ENCODE data around the gene KATNIP. TPM values are rescaled to one million over a fixed set of nuclear protein-coding genes. Genes with fewer than 3 reads are reported as not detected.

Gene KATNIP
- polyA plus RNA-seq, 1 of the 3 experiments (the other 2 are of a cell fraction), result 25.5 TPM

GRCh38 chr16:27597361-27597760 is 47.4 kb downstream of the KATNIP start:
- CTCF ChIA-PET, result interaction anchor here (0.6 to 1.3 kb wide), 5 partner anchors 13 to 610 kb away, joined by 3 read pairs; no protein-coding TSS in a partner anchor
- POLR2A ChIA-PET, result no interaction called here

GRCh38 chr16:27598220-27598619 is 48.3 kb downstream of the KATNIP start:
- Histone ChIP-seq H3K4me2 (no peak overlapping the region), H2AFZ (ENCODE audit: low read depth) (no peak overlapping the region), H3K9me2 (no peaks in the 10 kb centered on the region), H3K36me3 (replicated peaks in 1 of 2; ENCODE audit: control insufficient read depth in 1 of 2, insufficient read depth in 2 of 2, low read length in 1 of 2) (no peaks in the 10 kb centered on the region), H4K20me1 (ENCODE audit: insufficient read depth) (no peaks in the 10 kb centered on the region), H3F3A (replicated peaks; ENCODE audit: insufficient read depth) (no peaks in the 10 kb centered on the region), H3K27ac (ENCODE audit: low read depth in 2 of 2, low read length in 1 of 2) (no peak overlapping the region), H3K9ac (no peak overlapping the region), H3K9me3 (no peaks in the 10 kb centered on the region), H3K4me1 (ENCODE audit: control insufficient read depth in 1 of 2, insufficient read depth in 2 of 2, low read depth in 1 of 2, low read length in 1 of 2) (peaks cover 0 to 7% of the 10 kb centered on the region in 2 experiments; a peak in 1 of 4 replicates), H3K27me3 (ENCODE audit: insufficient read depth) (no peaks in the 10 kb centered on the region), H3K79me2 (ENCODE audit: insufficient read depth) (no peaks in the 10 kb centered on the region), H3K4me3 (ENCODE audit: low read depth in 2 of 2, low read length in 1 of 2) (no peak overlapping the region)
- ChIA-PET POLR2A (no interaction called here), CTCF (interaction anchor here (0.6 kb wide), 1 partner anchor 610 kb away, joined by 3 read pairs; no protein-coding TSS in a partner anchor)
- no peak for DNase-seq
- 92% methylated on average over 5 of the region's 6 CpGs for WGBS (ENCODE audit: low lambda C conversion rate)
- no peak for TF ChIP-seq FOSL2 (IDR thresholded peaks at IDR 0.05; ENCODE audit: borderline replicate concordance, low read depth)
- no peak for TF ChIP-seq IRF3 (IDR thresholded peaks at IDR 0.05; ENCODE audit: low read depth, low read length)
- no peak for TF ChIP-seq RAD21 (IDR thresholded peaks at IDR 0.05; ENCODE audit: low read length)
- TF ChIP-seq JUND (IDR thresholded peaks at IDR 0.05), result no peak
- no peak for TF ChIP-seq TEAD4 (IDR thresholded peaks at IDR 0.05; ENCODE audit: borderline replicate concordance, insufficient read depth)
- no peak for TF ChIP-seq CHD2 (IDR thresholded peaks at IDR 0.05; ENCODE audit: low read length, partially characterized antibody)
- no peak for TF ChIP-seq TAF1 (IDR thresholded peaks at IDR 0.05; ENCODE audit: borderline replicate concordance, low read depth, low read length)
- no peak for TF ChIP-seq SMC3 (IDR thresholded peaks at IDR 0.05; ENCODE audit: low read depth, low read length)
- no peak for TF ChIP-seq TCF12 (IDR thresholded peaks at IDR 0.05)
- TF ChIP-seq POLR2AphosphoS5 (IDR thresholded peaks at IDR 0.05; ENCODE audit: low read depth, low read length), result no peak
- no peak for TF ChIP-seq REST (IDR thresholded peaks at IDR 0.05; ENCODE audit: low read depth, low read length)
- no peak for TF ChIP-seq YY1 (IDR thresholded peaks at IDR 0.05; ENCODE audit: low read depth)

More at GRCh38 chr16:27597361-27597760, 47.4 kb downstream of the KATNIP start:
- Histone ChIP-seq H3K36me3 (replicated peaks in 1 of 2; ENCODE audit: control insufficient read depth in 1 of 2, insufficient read depth in 2 of 2, low read length in 1 of 2) (no peaks in the 10 kb centered on the region), H3K27ac (ENCODE audit: low read depth in 2 of 2, low read length in 1 of 2) (no peak overlapping the region), H4K20me1 (ENCODE audit: insufficient read depth) (no peaks in the 10 kb centered on the region), H3K9me3 (no peaks in the 10 kb centered on the region), H3K9me2 (no peaks in the 10 kb centered on the region), H2AFZ (ENCODE audit: low read depth) (no peak overlapping the region), H3K4me3 (ENCODE audit: low read depth in 2 of 2, low read length in 1 of 2) (no peak overlapping the region), H3K79me2 (ENCODE audit: insufficient read depth) (no peaks in the 10 kb centered on the region), H3K4me2 (no peak overlapping the region), H3K4me1 (ENCODE audit: control insufficient read depth in 1 of 2, insufficient read depth in 2 of 2, low read depth in 1 of 2, low read length in 1 of 2) (peaks cover 0 to 7% of the 10 kb centered on the region in 2 experiments; a peak in 1 of 4 replicates), H3F3A (replicated peaks; ENCODE audit: insufficient read depth) (no peaks in the 10 kb centered on the region), H3K9ac (no peak overlapping the region), H3K27me3 (ENCODE audit: insufficient read depth) (no peaks in the 10 kb centered on the region)
- TF ChIP-seq ELF1 (IDR thresholded peaks at IDR 0.05), result no peak
- no peak for TF ChIP-seq SIN3A (IDR thresholded peaks at IDR 0.05; ENCODE audit: borderline replicate concordance, low read depth, low read length)
- no peak for TF ChIP-seq USF1 (IDR thresholded peaks at IDR 0.05; ENCODE audit: borderline replicate concordance, low read depth)
- TF ChIP-seq RCOR1 (IDR thresholded peaks at IDR 0.05; ENCODE audit: low read length), result no peak
- TF ChIP-seq NFIC (IDR thresholded peaks at IDR 0.05; ENCODE audit: borderline replicate concordance), result no peak
- no peak for TF ChIP-seq EZH2phosphoT487 (IDR thresholded peaks at IDR 0.05; ENCODE audit: borderline replicate concordance, low read depth)
- no peak for TF ChIP-seq RFX5 (IDR thresholded peaks at IDR 0.05; ENCODE audit: low read length)
- TF ChIP-seq MEF2A (IDR thresholded peaks at IDR 0.05; ENCODE audit: borderline replicate concordance, low read depth), result no peak
- no peak for TF ChIP-seq TCF12 (IDR thresholded peaks at IDR 0.05)
- TF ChIP-seq CHD2 (IDR thresholded peaks at IDR 0.05; ENCODE audit: low read length, partially characterized antibody), result no peak
- no peak for TF ChIP-seq ZBTB33 (IDR thresholded peaks at IDR 0.05; ENCODE audit: borderline replicate concordance, low read depth)
- no peak for TF ChIP-seq FOSL2 (IDR thresholded peaks at IDR 0.05; ENCODE audit: borderline replicate concordance, low read depth)
- TF ChIP-seq NRF1 (IDR thresholded peaks at IDR 0.05; ENCODE audit: low read depth, low read length), result no peak
- WGBS (ENCODE audit: low lambda C conversion rate), result 96% methylated on average over 3 of the region's 3 CpGs
- no peak for DNase-seq

All from SK-N-SH (cell line).